K562 (cell line): ENCODE measurements around the gene ARHGDIA. TPM values are rescaled to one million over a fixed set of nuclear protein-coding genes. Genes with fewer than 3 reads are reported as not detected.

Experiments
- CAMTA2 ChIP-seq: fragments of 250-450 bp; sonication (Bioruptor Pico); conservative IDR thresholded peaks from 2 replicates; pipeline ENCODE4 v1.5.1; 2022
- ERF ChIP-seq: fragments of 450-650 bp; formaldehyde crosslinking; IDR thresholded peaks from 2 replicates; pipeline ENCODE4 v1.4.0; 2020; ENCODE audit warnings: mild to moderate bottlenecking, mixed read lengths
- HEY1 ChIP-seq: fragments of 250-450 bp; sonication (Bioruptor Pico); IDR thresholded peaks from 2 replicates; pipeline ENCODE4 v1.5.0; 2020; ENCODE audit warnings: mild to moderate bottlenecking, moderate library complexity, borderline replicate concordance
- ILK ChIP-seq: fragments of 450-650 bp; IDR thresholded peaks from 2 replicates; pipeline ENCODE4 v1.6.1; 2016; ENCODE audit warnings: missing genetic modification characterization, low read depth, mild to moderate bottlenecking, missing compliant biosample characterization, moderate library complexity, borderline replicate concordance
- JUN ChIP-seq, 2 experiments: sonication (generic) in 1 of 2; formaldehyde crosslinking in 1 of 2; IDR thresholded peaks; 2 replicates each; pipeline versions ENCODE4 v1.6.1 to v1.8.0; 2012 to 2022; ENCODE audit warnings: borderline replicate concordance in 2 of 2, mild to moderate bottlenecking in 2 of 2, improper control_type of control experiment in 1 of 2, low read depth in 1 of 2, low read length in 1 of 2, missing genetic modification reagents in 1 of 2
- MED1 ChIP-seq: sonication (generic); formaldehyde crosslinking; IDR thresholded peaks from 2 replicates; pipeline ENCODE4 v1.8.1; 2023; ENCODE audit warnings: missing genetic modification reagents, borderline replicate concordance
- MTA1 ChIP-seq: fragments of 450-650 bp; IDR thresholded peaks from 2 replicates; pipeline ENCODE4 v1.6.1; 2017; ENCODE audit warnings: borderline replicate concordance
- NUFIP1 ChIP-seq: fragments of 450-650 bp; IDR thresholded peaks from 2 replicates; pipeline ENCODE4 v1.6.1; 2018; ENCODE audit not compliant: partially characterized antibody
- PPARD ChIP-seq: fragments of 250-450 bp; sonication (Bioruptor Pico); IDR thresholded peaks from 2 replicates; pipeline ENCODE4 v1.8.0; 2022; ENCODE audit warnings: inconsistent platforms, mild to moderate bottlenecking, moderate library complexity
- PREB ChIP-seq: sonication (generic); formaldehyde crosslinking; IDR thresholded peaks from 2 replicates; pipeline ENCODE4 v1.8.1; 2023; ENCODE audit warnings: mild to moderate bottlenecking, missing genetic modification reagents
- PURB ChIP-seq: sonication (generic); formaldehyde crosslinking; IDR thresholded peaks from 2 replicates; pipeline ENCODE4 v1.9.0; 2021; ENCODE audit warnings: low read depth, mild to moderate bottlenecking, missing genetic modification reagents
- RB1 ChIP-seq: fragments of 450-650 bp; IDR thresholded peaks from 2 replicates; pipeline ENCODE4 v1.6.1; 2017; ENCODE audit warnings: low read depth, mild to moderate bottlenecking
- RBM25 ChIP-seq: fragments of 200-400 bp; formaldehyde crosslinking; IDR thresholded peaks from 2 replicates; pipeline ENCODE4 v1.6.1; 2018; ENCODE audit warnings: low read length, low read depth, moderate library complexity; ENCODE audit not compliant: severe bottlenecking
- RHOXF2B ChIP-seq: fragments of 250-450 bp; sonication (Bioruptor Pico); conservative IDR thresholded peaks from 2 replicates; pipeline ENCODE4 v1.5.1; 2021
- SAFB ChIP-seq: fragments of 200-400 bp; formaldehyde crosslinking; IDR thresholded peaks from 2 replicates; pipeline ENCODE4 v1.6.1; 2017; ENCODE audit warnings: low read depth, low read length, borderline replicate concordance
- SMARCC2 ChIP-seq: fragments of 450-650 bp; IDR thresholded peaks from 2 replicates; pipeline ENCODE4 v1.6.1; 2017; ENCODE audit warnings: antibody characterized with exemption, moderate library complexity, mild to moderate bottlenecking, low read depth
- STAG1 ChIP-seq: sonication (generic); formaldehyde crosslinking; IDR thresholded peaks from 2 replicates; pipeline ENCODE4 v1.5.0; 2020; ENCODE audit warnings: missing genetic modification reagents, borderline replicate concordance
- TAF1 ChIP-seq: IDR thresholded peaks from 2 replicates; pipeline ENCODE4 v1.6.1; 2011; ENCODE audit warnings: mild to moderate bottlenecking, low read length, moderate library complexity; ENCODE audit not compliant: insufficient read depth, control insufficient read depth, severe bottlenecking; ENCODE audit errors: extremely low read depth
- TARDBP ChIP-seq: fragments of 450-650 bp; IDR thresholded peaks from 2 replicates; pipeline ENCODE4 v1.6.1; 2016
- U2AF1 ChIP-seq: fragments of 200-400 bp; formaldehyde crosslinking; optimal IDR thresholded peaks from 2 replicates; pipeline ENCODE3; 2017; ENCODE audit warnings: mild to moderate bottlenecking, low read depth, low read length, moderate library complexity
- XRCC5 ChIP-seq: fragments of 200-400 bp; formaldehyde crosslinking; IDR thresholded peaks from 2 replicates; pipeline ENCODE4 v1.6.1; 2017; ENCODE audit warnings: low read depth, mild to moderate bottlenecking, low read length
- ZFP30 ChIP-seq: fragments of 250-450 bp; sonication (Bioruptor Pico); IDR thresholded peaks from 2 replicates; pipeline ENCODE4 v1.8.0; 2022; ENCODE audit warnings: moderate library complexity, mild to moderate bottlenecking, inconsistent platforms, borderline replicate concordance
- ZNF121 ChIP-seq: sonication (generic); formaldehyde crosslinking; conservative IDR thresholded peaks from 2 replicates; pipeline ENCODE4 v1.8.0; 2022; ENCODE audit warnings: missing genetic modification reagents
- ZNF124 ChIP-seq: sonication (generic); formaldehyde crosslinking; IDR thresholded peaks from 2 replicates; pipeline ENCODE4 v1.8.1; 2022; ENCODE audit warnings: missing genetic modification reagents
- ZNF316 ChIP-seq: fragments of 450-650 bp; IDR thresholded peaks from 2 replicates; pipeline ENCODE4 v1.6.1; 2016
- ZNF41 ChIP-seq: fragments of 250-450 bp; sonication (Bioruptor Pico); conservative IDR thresholded peaks from 2 replicates; pipeline ENCODE4 v1.4.0; 2020; ENCODE audit warnings: mild to moderate bottlenecking
- ZNF707 ChIP-seq: fragments of 250-450 bp; sonication (Bioruptor Pico); conservative IDR thresholded peaks from 2 replicates; pipeline ENCODE4 v1.8.0; 2022; ENCODE audit warnings: inconsistent platforms, mild to moderate bottlenecking, moderate library complexity
- ZNF75A ChIP-seq: fragments of 450-650 bp; formaldehyde crosslinking; IDR thresholded peaks from 2 replicates; pipeline ENCODE4 v1.4.0; 2020; ENCODE audit warnings: mild to moderate bottlenecking
- ZNF780A ChIP-seq: fragments of 250-450 bp; sonication (Bioruptor Pico); IDR thresholded peaks from 2 replicates; pipeline ENCODE4 v1.5.0; 2021; ENCODE audit warnings: mild to moderate bottlenecking
- polyA plus RNA-seq, 8 experiments: library from polyadenylated mRNA; depleted of rRNA in 4 of 8; stranded (reverse) in 5 of 8; unstranded in 3 of 8; fragments of >200 nt; fragmentation: Nextera tagmentation in 2 of 8; fragmentation: Illumina TruSeq in 1 of 8; extraction: Ambion mirVana in 2 of 8; extraction: Trizol in 1 of 8; gene quantifications; 2 replicates each; pipeline versions ENCODE4 v1.2.1 to v1.2.3, GENCODE V29; 2011 to 2014; ENCODE audit warnings: inconsistent platforms in 1 of 8, missing spikeins in 1 of 8
- total RNA-seq, 7 experiments: library from RNA; depleted of rRNA in 6 of 7; stranded (reverse); fragments of >200 nt in 6 of 7; fragmentation: Illumina TruSeq in 2 of 7; extraction: Trizol in 2 of 7; gene quantifications; 2 replicates each; pipeline versions ENCODE4 v1.2.1 to v1.2.3, GENCODE V29; 2011 to 2021; ENCODE audit warnings: low replicate concordance in 1 of 7

The ARHGDIA gene
- total and polyA plus RNA-seq, 9 of the 15 experiments (the other 6 are each of a cell fraction or from before 2014, with no cell fraction given): 9.6 to 340 (median 97.6) TPM

DNA sequence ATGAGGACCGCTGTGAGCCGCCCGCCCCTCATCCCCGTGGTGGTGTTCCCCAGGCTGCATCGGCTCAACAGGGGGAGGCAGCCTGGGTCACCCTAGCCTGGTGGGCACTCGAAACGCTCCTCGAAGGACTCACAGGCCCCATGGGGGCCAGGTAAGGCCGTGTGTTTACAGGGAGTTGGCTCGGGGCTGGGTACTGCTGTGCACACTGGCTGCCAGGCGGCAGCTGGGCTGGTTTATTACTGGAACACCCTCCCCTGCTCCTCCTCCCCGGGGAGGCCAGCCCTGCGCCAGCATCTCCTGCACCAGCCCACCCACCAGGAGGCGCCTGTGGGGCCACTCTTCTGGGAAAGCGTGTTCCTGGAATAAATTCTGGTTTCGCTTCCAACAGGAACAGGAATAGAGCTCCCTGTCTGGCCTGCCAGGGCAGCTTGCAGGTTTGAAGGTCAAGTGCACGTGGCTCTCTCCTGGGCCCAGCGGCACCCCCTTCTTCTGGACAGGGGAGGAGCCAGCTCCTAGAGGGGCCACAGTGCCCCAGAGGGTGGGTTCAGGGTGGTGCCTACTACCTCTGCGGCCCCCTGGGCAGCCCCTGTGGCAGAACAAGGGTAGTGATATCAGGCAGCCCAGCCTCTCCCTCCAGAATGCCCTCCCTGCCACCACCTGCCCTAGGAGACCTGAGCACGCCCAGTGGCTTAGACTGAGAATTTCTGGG lies 49.4 kb downstream of the ARHGDIA start (continued):
- peak; percentile 26; the same call in 1 of the 2 replicates for TF ChIP-seq JUN (IDR thresholded peaks at IDR 0.05; ENCODE audit: borderline replicate concordance, low read depth, low read length)
- TF ChIP-seq JUN (CRISPR knock-in tag; IDR thresholded peaks at IDR 0.05; ENCODE audit: borderline replicate concordance): no peak
- no peak for TF ChIP-seq RHOXF2B (CRISPR knock-in tag)
- TF ChIP-seq PPARD (CRISPR knock-in tag): no peak
- peak; percentile 55 for TF ChIP-seq MTA1
- TF ChIP-seq NUFIP1: no peak
- TF ChIP-seq ZNF41 (CRISPR knock-in tag): no peak
- no peak for TF ChIP-seq HEY1 (CRISPR knock-in tag)
- TF ChIP-seq ZNF124 (CRISPR knock-in tag): no peak
- TF ChIP-seq SMARCC2: 0 out of 2 replicates have a peak, but pooled peaks have one; percentile 38
- no peak for TF ChIP-seq PURB (CRISPR knock-in tag)
- TF ChIP-seq ZNF780A (CRISPR knock-in tag): no peak
- no peak for TF ChIP-seq ZNF707 (CRISPR knock-in tag)
- TF ChIP-seq STAG1 (CRISPR knock-in tag): no peak; the same call in 1 of the 2 replicates
- TF ChIP-seq TARDBP: no peak
- no peak for TF ChIP-seq ZNF316
- TF ChIP-seq ILK (tag): no peak
- no peak for TF ChIP-seq ZNF121 (CRISPR knock-in tag)
- TF ChIP-seq MED1 (CRISPR knock-in tag): no peak
- TF ChIP-seq XRCC5: peak; percentile 91
- TF ChIP-seq SAFB: no peak
- TF ChIP-seq ZFP30 (CRISPR knock-in tag): no peak
- TF ChIP-seq PREB (CRISPR knock-in tag): 0 out of 2 replicates have a peak, but pooled peaks have one; percentile 40
- no peak for TF ChIP-seq RBM25
- no peak for TF ChIP-seq CAMTA2 (CRISPR knock-in tag)
- TF ChIP-seq U2AF1: no peak
- no peak for TF ChIP-seq TAF1
- TF ChIP-seq RB1: peak; percentile 87
- no peak for TF ChIP-seq ZNF75A (CRISPR knock-in tag)
- 0 out of 2 replicates have a peak, but pooled peaks have one; percentile 64 for TF ChIP-seq ERF (CRISPR knock-in tag)
